Measurements from ENCODE around the gene GPI.

Gene GPI

DNA sequence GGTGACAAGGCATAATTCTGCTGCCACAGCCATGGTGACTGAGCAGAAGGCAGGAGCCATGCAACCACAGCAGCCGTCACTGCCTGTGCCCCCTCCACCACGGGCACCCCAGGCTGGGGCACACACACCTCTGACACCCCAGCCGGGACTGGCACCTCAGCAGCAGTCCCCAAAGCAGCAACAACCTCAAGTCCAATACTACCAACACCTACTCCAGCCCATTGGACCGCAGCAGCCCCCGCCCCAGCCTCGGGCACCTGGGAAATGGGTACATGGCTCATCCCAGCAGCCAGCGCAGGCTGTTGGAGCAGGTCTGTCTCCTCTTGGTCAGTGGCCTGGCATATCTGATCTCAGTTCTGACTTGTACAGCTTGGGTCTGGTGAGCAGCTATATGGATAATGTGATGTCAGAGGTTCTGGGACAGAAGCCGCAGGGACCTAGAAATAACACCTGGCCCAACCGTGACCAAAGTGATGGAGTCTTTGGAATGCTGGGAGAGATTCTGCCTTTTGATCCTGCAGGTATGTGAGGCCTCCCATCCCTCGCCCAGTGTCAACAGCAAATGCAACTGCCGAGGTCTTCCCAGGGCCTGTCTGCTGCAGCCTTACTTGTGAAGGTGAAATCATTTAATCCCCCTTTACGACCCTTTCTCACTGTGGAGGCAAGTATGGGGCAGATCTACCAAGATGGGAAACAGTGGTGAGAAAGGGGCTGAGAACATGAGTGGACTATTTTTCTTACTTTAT is 22.9 kb upstream of the GPI start:
- no peak for DNase-seq (ENCODE audit: low spot score)

DNA sequence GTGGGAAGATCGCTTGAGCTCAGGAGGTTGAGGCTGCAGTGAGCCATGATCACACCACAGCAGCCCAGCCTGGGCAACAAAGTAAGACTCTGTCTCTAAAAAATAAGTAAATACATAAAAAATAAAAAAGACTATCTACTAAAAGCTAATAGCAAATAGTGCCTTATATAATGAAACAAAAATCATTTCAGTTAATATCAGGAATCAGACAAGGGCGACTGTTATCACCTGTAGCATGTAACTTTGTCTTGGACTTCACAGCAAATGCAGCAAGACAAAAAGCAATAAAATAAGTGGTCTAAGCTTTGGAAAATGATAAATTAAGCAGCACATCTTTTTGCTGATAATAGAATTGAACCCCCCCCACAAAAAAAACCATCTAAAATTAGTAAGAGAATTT is 21.2 kb upstream of the GPI start:
- no peak for DNase-seq (ENCODE audit: low spot score)

DNA sequence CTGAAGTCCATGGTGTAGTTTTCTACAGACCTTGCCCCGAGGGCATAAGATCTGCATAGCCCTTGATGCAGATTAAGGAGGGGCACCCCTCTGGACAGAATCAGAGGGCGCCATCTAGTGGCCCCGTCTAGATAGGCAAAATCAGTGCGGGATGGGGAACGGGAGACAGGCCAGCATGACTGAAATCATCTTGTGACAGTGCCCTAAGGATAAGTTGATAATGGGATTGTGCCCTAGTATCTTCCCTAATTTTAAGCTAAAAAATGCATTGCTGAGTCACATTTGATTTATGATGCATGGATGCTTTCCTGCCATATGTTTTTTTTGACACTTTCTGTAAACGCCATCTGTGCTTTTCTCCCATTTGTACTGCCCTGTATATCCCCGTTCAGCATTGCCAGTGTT is 19.0 kb upstream of the GPI start:
- peak; percentile 84 for DNase-seq (ENCODE audit: low spot score)

DNA sequence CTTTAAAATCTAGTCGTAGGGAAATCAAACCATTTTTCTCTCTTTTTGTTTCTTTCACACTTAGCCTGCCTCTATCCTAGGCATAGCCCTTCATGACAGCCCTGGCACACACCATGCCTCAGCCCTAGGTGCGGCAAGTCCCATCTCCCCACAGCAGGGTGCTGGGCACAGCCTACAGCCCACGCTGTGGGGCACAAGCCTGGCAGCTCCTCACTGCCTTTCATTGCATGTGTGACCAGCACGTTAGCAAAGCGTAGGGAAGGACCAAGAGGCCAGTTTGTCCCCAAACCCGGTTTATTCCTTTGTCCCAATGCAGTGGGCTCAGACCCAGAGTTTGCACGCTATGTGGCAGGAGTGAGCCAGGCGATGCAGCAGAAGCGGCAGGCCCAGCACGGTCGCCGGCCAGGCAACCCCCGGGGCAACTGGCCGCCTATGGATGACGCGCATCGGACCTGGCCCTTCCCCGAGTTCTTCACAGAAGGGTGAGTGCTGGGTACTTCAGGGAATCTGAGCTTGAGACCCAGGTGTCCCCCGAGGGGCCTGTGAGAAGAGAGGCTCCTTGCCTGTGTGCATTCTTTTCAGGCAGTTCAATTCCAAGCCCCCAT is 17.3 kb upstream of the GPI start:
- no peak for DNase-seq (ENCODE audit: low spot score)

DNA sequence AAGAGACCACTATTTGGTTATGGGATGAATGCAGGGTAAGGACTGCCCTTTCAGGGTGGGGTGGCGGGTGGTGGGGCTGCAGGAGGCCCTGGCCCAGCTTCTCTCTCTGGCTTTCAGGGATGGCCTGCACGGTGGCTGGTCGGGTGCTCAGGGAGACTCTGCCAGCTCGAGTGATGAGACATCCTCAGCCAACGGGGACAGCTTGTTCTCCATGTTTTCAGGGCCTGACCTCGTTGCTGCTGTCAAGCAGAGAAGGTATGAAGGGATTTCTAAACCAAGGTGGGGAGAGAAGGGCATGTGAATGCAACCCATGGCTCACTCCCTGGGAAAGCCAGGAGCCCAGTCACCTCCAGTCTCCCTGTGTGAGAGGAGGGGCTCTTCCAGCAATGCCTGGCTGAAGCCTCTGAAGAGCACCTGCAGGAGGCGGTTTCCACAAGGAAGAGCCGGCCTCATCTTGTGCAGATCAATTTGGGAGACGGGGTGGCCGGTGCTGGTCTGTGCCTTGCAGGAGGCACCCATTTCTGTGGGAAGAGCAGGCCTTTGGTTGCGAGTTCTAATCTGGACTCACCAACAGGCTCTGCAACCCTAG is 16.0 kb upstream of the GPI start:
- no peak for DNase-seq (ENCODE audit: low spot score)

DNA sequence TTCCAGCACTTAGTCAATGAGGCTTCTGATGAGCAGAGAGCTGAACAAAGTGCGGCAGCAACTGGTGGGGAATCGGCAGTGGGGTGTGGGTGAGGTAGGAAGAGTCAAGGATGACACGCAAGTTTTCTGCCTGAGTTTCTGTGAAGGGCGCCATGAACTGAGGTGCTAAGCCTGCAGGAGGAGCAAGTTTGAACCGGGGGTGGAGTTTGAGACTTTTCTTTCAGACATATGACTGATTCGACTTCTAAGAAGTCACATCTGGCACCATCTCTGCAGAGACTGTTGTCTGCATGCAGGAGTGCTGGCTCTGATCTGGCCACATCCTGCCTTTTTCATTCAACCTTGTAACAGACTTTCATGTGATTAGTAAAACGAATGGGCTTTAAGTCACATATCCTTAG is 14.8 kb upstream of the GPI start:
- no peak for DNase-seq (ENCODE audit: low spot score)

DNA sequence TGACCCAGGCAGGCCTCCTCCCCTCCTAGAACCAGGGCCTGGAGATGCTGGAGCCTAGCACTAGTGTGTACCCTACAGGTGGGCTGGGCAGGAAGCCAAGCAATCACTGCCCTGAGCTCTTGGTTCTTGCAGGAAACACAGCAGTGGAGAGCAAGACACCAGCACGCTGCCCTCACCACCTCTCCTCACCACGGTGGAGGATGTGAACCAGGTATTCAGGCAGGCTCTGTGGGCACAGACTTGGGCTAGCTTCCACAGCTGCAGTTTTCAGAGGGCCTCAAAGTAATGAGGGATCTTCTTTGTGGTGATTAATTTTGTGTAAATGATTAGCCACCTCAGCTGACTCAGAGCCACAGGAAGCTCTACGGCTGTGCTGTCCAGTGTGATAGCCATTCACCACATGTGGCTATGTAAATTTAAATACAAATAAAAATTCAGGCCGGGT is 13.6 kb upstream of the GPI start:
- DNase-seq (ENCODE audit: low spot score), result no peak

DNA sequence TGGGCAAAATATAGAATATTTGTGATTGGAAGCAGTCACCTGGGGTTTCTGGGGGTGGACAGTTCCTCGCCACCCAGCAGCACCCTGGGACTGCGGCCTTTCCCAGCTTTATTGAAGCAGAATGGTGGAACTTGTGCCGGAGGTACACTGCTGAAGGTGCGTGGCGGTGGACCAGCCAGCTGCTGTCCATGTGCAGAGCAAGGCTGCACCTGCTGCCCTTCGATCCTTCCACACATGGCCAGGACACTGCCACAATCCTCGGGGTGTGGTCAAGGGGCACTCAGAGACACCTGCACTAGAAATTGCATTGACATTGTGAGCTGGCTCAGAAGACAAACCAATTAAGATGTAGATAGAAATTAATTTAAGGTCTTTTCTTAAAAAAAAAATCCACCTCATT is 11.4 kb upstream of the GPI start:
- DNase-seq (ENCODE audit: low spot score), result no peak

DNA sequence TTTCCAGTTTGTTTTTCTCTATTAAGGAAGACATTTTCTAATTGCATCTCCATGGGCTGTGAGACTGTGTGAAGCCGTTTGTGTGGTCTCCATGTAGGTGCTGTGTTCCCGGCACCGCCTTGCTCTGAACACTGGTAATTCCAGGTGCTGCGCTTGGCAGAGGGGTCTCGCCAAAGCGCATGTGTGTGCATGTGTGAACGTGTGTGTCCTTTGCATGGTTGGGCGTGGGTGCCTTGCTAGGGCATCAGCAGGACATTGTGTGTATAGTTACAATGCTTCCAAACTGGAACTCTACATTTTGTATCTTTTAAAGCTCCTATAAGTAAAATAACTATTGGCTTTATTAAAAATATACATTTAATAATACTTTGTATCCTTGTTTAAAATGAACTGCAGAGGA is 9.8 kb upstream of the GPI start:
- DNase-seq (ENCODE audit: low spot score), result no peak

DNA sequence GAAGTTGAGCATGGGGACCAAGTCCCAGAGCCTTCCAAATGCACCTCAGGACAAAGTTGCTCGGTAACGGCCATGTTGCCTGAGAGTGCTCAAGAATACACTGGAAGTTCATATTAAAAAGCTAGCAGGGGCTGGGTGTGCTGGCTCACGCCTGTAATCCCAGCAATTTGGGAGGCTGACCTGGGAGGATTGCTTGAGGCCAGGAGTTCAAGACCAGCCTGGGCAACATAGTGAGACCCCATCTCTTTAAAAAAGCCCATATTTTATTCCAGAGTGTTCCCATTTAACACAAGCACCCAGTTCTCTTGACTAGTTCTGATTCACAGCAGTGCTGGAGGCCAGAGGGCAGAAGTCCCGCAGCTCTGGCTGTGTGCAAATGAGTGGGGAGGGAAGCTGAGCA is 8.1 kb upstream of the GPI start:
- DNase-seq (ENCODE audit: low spot score), result no peak

DNA sequence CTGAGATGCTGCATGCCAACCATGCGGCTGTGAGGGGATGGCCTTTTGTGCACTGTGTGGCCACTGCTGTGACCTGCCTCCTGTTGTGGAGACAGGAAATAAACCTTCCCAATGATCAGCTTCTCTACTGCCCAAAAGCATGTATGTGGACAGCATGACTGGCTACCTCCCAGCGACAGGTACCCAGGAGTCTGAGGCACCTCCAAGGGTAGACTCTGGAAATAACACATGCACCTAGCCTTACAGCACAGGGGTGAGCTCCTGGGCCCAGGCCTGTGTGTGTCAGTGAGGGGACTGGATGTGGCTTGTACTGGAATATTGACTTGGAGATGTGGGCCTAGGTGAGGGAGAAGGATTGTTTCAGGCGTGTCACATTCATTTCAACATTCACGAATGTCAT is 7.6 kb upstream of the GPI start:
- DNase-seq (ENCODE audit: low spot score), result no peak

DNA sequence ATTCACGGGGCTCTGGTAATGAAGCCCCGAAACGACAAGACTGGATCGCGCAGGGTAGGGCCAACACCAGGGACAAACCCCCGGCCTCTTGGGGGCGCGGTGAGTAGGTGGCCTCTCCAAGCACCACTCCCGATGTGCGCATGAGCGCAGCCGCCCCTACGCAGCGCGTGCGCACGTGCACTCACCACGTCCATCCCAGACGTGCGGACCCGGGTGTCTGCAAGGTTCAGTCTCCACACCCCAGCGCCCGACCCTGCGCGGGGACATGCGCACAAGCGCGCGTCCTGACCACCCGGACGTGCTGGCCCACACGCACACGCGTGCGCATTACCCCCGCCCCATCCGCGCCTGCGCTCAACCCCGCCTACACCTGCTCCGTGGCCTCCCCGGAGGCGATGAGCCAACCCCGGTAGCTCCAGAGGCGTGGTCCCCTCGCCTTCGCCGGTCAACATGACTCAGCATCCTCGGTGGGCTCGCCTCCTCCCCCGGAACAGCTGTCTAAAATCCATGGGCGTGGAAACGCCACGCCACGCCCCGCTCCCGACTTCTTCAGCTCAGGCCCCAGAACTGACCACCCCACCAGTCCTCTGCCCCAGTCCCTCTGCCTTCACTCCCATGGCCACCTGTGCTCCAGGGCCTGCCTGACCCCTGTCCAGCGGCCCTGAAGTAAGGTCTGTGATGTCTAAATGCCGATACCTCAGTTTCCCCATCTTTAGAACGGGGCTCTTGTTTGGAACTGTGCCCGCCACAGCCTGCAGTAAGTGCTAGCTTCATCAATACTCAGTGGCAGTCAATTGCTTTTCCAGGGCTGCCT is 5.6 kb upstream of the GPI start:
- DNase-seq (ENCODE audit: low spot score), result peak; percentile 99

DNA sequence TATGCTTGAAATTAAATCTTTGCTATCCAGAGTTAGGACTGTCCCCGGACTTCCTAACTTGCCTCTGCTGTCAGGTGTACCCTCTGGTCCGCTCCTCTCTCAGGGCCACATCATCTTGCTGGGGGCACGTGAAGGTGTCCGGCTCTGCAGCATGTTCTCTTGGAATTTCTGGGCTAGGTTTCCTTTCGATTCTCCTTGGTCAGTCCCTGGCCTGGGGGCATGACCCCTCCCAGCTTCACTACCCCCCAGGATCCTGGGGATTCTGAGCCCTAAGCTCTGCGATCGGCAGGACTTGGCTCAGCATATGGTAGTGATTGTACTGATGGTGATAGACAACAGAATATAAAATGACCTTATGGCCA is 5.1 kb upstream of the GPI start:
- no peak for DNase-seq (ENCODE audit: low spot score)

DNA sequence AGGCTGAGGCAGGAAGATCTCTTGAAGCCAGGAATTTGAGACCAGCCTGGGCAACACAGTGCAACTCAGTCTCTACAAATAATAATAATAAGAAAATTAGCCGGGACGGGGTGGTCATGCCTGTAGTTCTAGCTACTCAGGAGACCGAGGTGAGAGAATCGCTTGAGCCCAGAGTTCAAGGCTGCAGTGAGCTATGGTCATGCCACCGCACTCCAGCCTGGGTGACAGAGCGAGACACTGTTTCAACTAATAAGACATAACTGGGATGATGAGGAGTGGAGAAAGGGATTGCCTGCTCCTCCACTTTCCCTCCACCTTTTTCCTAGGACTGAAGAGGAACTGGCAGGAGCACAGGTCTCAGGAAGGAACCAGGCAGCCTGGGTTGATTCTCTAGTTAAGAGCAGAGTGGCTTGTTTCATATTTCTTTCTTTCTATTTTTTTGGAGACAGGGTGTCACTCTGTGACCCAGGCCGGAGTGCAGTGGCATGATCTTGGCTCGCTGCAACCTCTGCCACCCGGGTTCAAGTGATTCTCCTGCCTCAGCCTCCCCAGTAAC is 4.6 kb upstream of the GPI start:
- DNase-seq (ENCODE audit: low spot score), result no peak

DNA sequence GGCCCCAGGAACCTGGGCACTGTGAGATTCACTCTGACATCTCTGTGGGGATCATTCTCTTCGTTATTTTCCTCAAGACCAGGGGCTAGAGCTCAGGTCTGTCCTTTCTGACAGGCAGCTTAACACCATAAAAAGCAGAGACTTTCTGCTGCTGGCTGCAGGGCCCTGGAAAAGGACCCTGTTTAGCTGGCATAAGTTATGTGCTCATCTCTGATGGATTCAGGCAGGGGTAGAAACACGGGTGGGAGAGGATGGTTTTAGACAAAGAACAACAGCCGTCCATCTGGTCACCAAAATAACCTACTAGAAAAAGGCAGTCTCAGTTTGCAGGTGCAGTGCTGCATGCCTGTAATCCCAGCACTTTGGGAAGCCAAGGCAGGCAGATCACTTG is 2.3 kb upstream of the GPI start:
- DNase-seq (ENCODE audit: low spot score), result no peak

DNA sequence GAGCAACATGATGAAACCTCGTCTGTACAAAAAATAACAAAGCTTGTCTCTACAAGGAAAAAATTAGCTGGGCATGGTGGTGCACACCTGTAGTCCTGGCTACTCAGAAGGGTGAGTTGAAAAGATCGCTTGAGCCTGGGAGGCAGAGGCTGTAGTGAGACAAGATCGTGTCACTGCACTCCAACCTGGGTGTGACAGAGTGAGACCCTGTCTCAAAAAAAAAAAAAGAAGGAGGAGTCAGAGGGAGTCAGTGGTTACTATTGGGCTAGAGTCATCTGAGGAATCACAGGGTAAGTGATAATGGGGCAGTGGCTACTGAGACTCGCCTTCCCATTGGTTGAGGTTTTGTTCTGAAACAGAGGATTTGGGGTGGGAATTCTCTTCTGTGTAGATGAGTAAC is 1.9 kb upstream of the GPI start:
- no peak for DNase-seq (ENCODE audit: low spot score)

DNA sequence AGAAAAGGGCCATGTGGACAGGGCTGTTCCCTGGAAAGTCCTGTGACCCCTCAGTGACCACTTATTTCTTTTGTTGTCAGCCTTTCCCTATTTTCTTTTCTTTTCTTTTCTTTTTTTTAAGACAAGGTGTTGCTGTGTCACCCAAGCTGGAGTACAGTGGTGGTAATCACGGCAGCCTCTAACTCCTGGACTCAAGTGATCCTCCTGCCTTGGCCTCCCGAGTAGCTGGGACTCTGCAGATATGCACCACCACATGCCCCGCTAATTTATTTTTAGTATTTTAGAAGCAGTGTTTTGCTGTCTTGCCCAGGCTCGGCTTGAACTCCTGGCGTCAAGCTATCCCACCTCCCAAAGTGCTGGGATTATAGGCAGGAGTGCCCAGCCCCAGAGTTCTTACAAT is 1.1 kb upstream of the GPI start:
- DNase-seq (ENCODE audit: low spot score), result no peak

DNA sequence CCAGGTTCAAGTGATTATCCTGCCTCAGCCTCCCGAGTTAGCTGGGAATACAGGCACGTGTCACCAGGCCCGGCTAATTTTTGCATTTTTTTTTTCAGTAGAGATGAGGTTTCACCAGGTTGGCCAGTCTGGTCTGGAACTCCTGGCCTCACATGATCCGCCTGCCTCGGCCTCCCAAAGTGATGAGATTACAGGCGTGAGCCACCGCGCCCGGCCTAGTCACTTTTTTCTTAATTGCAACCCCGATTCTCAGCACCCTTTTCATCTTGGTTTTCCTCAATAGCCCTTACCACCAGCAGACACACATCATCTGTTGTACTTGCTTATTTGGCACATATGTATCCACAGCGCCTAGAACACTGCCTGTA is 550 bp upstream of the GPI start:
- no peak for DNase-seq (ENCODE audit: low spot score)

DNA sequence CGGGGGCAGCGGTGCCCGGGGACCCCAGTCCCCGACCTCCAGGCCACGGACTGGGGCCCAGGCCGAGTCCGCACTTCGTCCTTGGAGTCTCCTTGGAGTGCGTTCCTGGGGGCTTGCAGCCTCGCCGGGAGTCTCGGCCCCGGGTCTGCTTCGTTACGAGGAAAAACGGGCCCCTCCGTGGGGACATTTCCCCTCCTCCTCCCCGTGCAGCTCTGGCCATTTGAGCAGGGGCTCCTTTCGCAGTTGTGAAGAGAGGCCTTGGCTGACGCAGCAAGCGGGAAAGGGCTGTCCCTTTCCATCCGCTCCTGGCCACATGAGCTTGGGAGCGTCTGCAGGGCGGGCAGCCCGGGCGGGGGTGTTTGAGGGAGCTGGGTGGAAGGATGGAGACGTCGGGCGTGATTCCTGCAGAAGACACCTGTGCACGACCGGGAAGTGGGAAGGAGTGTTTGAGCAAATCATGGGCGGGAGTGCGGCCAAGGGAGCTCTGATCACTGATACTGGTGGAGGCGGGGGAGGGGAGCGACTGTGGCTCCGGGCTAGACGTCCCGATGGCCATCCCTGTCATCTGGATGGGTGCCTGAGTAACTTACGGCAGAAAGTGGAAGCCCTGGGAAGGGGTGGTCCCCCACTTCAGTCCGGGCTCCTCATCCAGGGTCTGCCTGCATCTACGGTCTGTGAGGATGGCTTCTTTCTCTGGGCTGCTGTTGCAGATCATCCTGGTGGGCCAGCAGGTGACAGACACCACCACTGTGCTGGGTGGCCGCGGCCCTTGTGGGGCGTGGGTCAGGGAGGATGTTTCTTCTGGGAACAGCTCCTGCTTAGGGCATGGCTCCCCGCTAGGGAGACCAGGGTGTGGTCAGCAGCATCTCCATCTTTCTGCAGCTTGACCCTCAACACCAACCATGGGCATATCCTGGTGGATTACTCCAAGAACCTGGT is 736 bp downstream of the GPI start:
- peak; percentile 69 for DNase-seq (ENCODE audit: low spot score)

DNA sequence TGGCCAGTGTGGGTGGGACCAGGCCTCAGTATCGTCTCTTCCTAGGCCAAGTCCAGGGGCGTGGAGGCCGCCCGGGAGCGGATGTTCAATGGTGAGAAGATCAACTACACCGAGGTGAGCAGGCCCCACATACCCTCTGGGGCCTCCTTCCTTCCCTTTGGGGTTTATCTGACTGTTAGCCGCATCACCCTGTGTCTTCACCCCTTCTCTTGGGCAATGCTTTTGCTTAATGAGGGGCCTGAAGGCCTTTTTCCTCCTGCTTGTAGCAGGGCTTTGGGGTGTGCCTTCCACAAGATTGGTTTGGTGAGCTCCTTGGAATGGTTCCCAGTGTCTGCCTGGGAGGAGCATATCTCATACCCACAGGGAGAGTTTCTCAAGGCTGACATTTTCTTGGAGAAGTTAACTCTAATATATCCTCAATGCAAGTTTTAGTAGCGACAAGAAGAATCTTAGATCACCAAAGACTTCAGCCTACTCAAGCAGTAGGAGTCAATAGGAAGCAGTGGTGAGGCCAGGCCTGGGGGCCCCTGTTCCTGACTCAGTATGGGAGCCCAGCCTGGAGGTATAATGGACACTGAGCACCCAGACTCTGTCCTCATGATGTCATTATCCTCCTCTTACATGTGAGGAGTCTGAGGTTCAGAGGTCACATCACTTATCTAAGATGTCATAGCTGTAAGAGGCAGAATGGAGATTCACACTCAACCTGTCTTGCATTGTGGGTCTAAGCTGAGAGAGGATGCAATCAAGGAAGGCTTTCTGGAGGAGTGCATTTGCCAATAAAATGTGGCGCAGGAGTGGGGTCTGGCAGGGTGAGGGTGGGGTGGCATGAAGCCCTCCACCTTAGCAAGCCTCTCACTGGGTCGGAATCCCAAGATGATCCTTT is 2.0 kb downstream of the GPI start:
- peak; percentile 60 for DNase-seq (ENCODE audit: low spot score)

DNA sequence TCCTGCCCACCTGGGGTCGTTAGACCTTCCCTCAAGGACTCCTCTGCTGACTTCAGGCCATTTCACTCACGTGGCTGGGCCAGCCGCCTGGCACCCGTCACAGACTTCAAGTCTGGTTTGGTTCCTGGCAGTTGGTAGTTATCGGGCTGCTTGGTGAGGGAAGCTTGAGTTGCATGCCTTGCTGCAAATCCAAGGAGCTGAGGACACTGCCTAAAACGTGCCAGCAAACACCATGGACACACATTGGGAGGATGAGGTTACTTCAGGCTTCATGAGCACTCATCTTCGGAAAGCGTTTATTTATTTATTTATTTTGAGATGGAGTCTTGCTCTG is 2.6 kb downstream of the GPI start:
- DNase-seq (ENCODE audit: low spot score), result no peak

Data from hepatic stellate cell (primary cell).